ENCODE results near the gene DAB1.

Gene DAB1

GRCh38 chr1:57218487-57219079 lies 205.3 kb downstream of the DAB1 start:
- DNase-seq (ENCODE audit: low spot score): no peak

GRCh38 chr1:57217905-57218304 lies 206.0 kb downstream of the DAB1 start:
- no peak for DNase-seq (ENCODE audit: low spot score)

GRCh38 chr1:57214951-57215575 lies 208.8 kb downstream of the DAB1 start:
- DNase-seq (ENCODE audit: low spot score): no peak

- DNase-seq (ENCODE audit: low spot score): no peak
Observed at GRCh38 chr1:57210881-57211280, 213.0 kb downstream of the DAB1 start.

- DNase-seq (ENCODE audit: low spot score): no peak
Observed at GRCh38 chr1:57209495-57209894, 214.4 kb downstream of the DAB1 start.

GRCh38 chr1:57208741-57209302 lies 215.0 kb downstream of the DAB1 start:
- no peak for DNase-seq (ENCODE audit: low spot score)

- DNase-seq (ENCODE audit: low spot score): no peak
Observed at GRCh38 chr1:57206038-57206437, 217.8 kb downstream of the DAB1 start.

- no peak for DNase-seq (ENCODE audit: low spot score)
Observed at GRCh38 chr1:57204942-57205787, 218.7 kb downstream of the DAB1 start.

GRCh38 chr1:57204091-57204490 lies 219.8 kb downstream of the DAB1 start:
- DNase-seq (ENCODE audit: low spot score): no peak

GRCh38 chr1:57202241-57202640 lies 221.6 kb downstream of the DAB1 start:
- no peak for DNase-seq (ENCODE audit: low spot score)

GRCh38 chr1:57198912-57199311 lies 224.9 kb downstream of the DAB1 start:
- DNase-seq (ENCODE audit: low spot score): no peak

GRCh38 chr1:57195436-57195941 lies 228.4 kb downstream of the DAB1 start:
- no peak for DNase-seq (ENCODE audit: low spot score)

- DNase-seq (ENCODE audit: low spot score): no peak
Observed at GRCh38 chr1:57192222-57192621, 231.6 kb downstream of the DAB1 start.

GRCh38 chr1:57190898-57191297 lies 233.0 kb downstream of the DAB1 start:
- no peak for DNase-seq (ENCODE audit: low spot score)

- no peak for DNase-seq (ENCODE audit: low spot score)
Observed at GRCh38 chr1:57188168-57188567, 235.7 kb downstream of the DAB1 start.

- DNase-seq (ENCODE audit: low spot score): no peak
Observed at GRCh38 chr1:57186455-57186854, 237.4 kb downstream of the DAB1 start.

- DNase-seq (ENCODE audit: low spot score): no peak
Observed at GRCh38 chr1:57179001-57179400, 244.9 kb downstream of the DAB1 start.

GRCh38 chr1:57175506-57175905 lies 248.4 kb downstream of the DAB1 start:
- DNase-seq (ENCODE audit: low spot score): no peak

- no peak for DNase-seq (ENCODE audit: low spot score)
Observed at GRCh38 chr1:57172040-57172439, 251.8 kb downstream of the DAB1 start.

GRCh38 chr1:57167997-57168396 lies 255.9 kb downstream of the DAB1 start:
- no peak for DNase-seq (ENCODE audit: low spot score)

GRCh38 chr1:57165546-57165945 lies 258.3 kb downstream of the DAB1 start:
- DNase-seq (ENCODE audit: low spot score): no peak

GRCh38 chr1:57164584-57164983 lies 259.3 kb downstream of the DAB1 start:
- DNase-seq (ENCODE audit: low spot score): no peak

- no peak for DNase-seq (ENCODE audit: low spot score)
Observed at GRCh38 chr1:57163789-57164188, 260.1 kb downstream of the DAB1 start.
